Peyer's patch (tissue), 4 donors: Measurements from ENCODE around the gene TMEM196. TPM values are rescaled to one million over a fixed set of nuclear protein-coding genes. Genes with fewer than 3 reads are reported as not detected.

ENCODE experiments used
- DNase-seq, 3 donors: peaks; one replicate each; pipeline ENCODE4 v3.0.0-alpha.2; 2017 to 2019
- H3K27ac ChIP-seq, 4 donors: fragments of 200-600 bp; sonication (generic); one replicate each; pipeline ENCODE4 v1.5.1; 2016 to 2019
- H3K27me3 ChIP-seq, 2 donors: fragments of 200-600 bp; sonication (generic); one replicate each; pipeline ENCODE4 v1.5.1; 2019
- H3K36me3 ChIP-seq, 3 donors: fragments of 200-600 bp; sonication (generic); one replicate each; pipeline ENCODE4 v1.5.1; 2016 to 2019
- H3K4me1 ChIP-seq, 4 donors: fragments of 200-600 bp; sonication (generic); one replicate each; pipeline ENCODE4 v1.5.1; 2016 to 2019
- H3K4me3 ChIP-seq, 4 donors: fragments of 200-600 bp; sonication (generic); 1 replicate in 3 of 4; 2 replicates in 1 of 4; pipeline ENCODE4 v1.5.1; 2016 to 2019; ENCODE audit warnings: mild to moderate bottlenecking in 1 of 4
- H3K9me3 ChIP-seq, 4 donors: fragments of 200-600 bp; sonication (generic); one replicate each; pipeline ENCODE4 v1.5.1; 2016 to 2019; ENCODE audit warnings: mild to moderate bottlenecking in 1 of 4
- CTCF ChIP-seq, 6 experiments: fragments of 450-650 bp in 4 of 6; fragments of 200-600 bp in 2 of 6; sonication (generic) in 1 of 6; IDR thresholded peaks; one replicate each; pipeline ENCODE4 v1.5.1; 2017 to 2019; ENCODE audit warnings: antibody characterized with exemption in 6 of 6, mild to moderate bottlenecking in 3 of 6, moderate library complexity in 1 of 6
- POLR2A ChIP-seq, 2 donors: fragments of 450-650 bp; IDR thresholded peaks; one replicate each; pipeline ENCODE4 v1.5.1; 2017; ENCODE audit warnings: antibody characterized with exemption in 2 of 2, mild to moderate bottlenecking in 2 of 2, moderate library complexity in 2 of 2
- total RNA-seq, 4 donors: library from RNA; depleted of rRNA; stranded (reverse); fragments of >200 nt; gene quantifications; one replicate each; pipeline ENCODE4 v1.1.0, GENCODE V29; 2016

Gene TMEM196
- total RNA-seq, 4 donors from 2014 or later = not detected

GRCh38 chr7:19798986-19799385, 25.6 kb upstream of the TMEM196 start:
- no peak overlapping the region for H3K27ac ChIP-seq
- H3K9me3 ChIP-seq = no peaks in the 10 kb centered on the region
- no peaks in the 10 kb centered on the region for H3K4me1 ChIP-seq
- no peaks in the 10 kb centered on the region for H3K27me3 ChIP-seq
- no peak for DNase-seq
- no peak overlapping the region for H3K4me3 ChIP-seq
- H3K36me3 ChIP-seq = no peaks in the 10 kb centered on the region
- no peak for TF ChIP-seq POLR2A (IDR thresholded peaks at IDR 0.05)
- no peak for TF ChIP-seq CTCF (IDR thresholded peaks at IDR 0.05)

- Histone ChIP-seq H3K27ac (no peak overlapping the region), H3K4me3 (no peak overlapping the region), H3K27me3 (no peaks in the 10 kb centered on the region), H3K9me3 (no peaks in the 10 kb centered on the region), H3K4me1 (no peaks in the 10 kb centered on the region), H3K36me3 (no peaks in the 10 kb centered on the region)
- TF ChIP-seq CTCF (IDR thresholded peaks at IDR 0.05) = no peak
- TF ChIP-seq POLR2A (IDR thresholded peaks at IDR 0.05) = no peak
- DNase-seq = no peak
These were observed 10.1 kb upstream of the TMEM196 start for GRCh38 chr7:19783541-19783940.

- TF ChIP-seq CTCF (IDR thresholded peaks at IDR 0.05) (no peak), POLR2A (IDR thresholded peaks at IDR 0.05) (no peak)
These were observed 3.6 kb upstream of the TMEM196 start for GRCh38 chr7:19776981-19777380.

GRCh38 chr7:19775578-19775977, 2.2 kb upstream of the TMEM196 start:
- H3K27me3 ChIP-seq = peaks cover 0 to 5% of the 10 kb centered on the region in 2 donors
- DNase-seq = no peak
- H3K36me3 ChIP-seq = no peaks in the 10 kb centered on the region
- TF ChIP-seq POLR2A (IDR thresholded peaks at IDR 0.05) = no peak
- TF ChIP-seq CTCF (IDR thresholded peaks at IDR 0.05) = no peak
- no peaks in the 10 kb centered on the region for H3K4me1 ChIP-seq
- no peak overlapping the region for H3K27ac ChIP-seq
- H3K9me3 ChIP-seq = no peaks in the 10 kb centered on the region
- no peak overlapping the region for H3K4me3 ChIP-seq

More at GRCh38 chr7:19776981-19777380, 3.6 kb upstream of the TMEM196 start:
- Histone ChIP-seq H3K27ac (no peak overlapping the region), H3K27me3 (peaks cover 0 to 5% of the 10 kb centered on the region in 2 donors), H3K4me3 (no peak overlapping the region), H3K9me3 (no peaks in the 10 kb centered on the region), H3K36me3 (no peaks in the 10 kb centered on the region), H3K4me1 (no peaks in the 10 kb centered on the region)
- no peak for DNase-seq

- Histone ChIP-seq H3K4me3 (no peak overlapping the region), H3K36me3 (no peaks in the 10 kb centered on the region), H3K27me3 (peaks cover 0 to 5% of the 10 kb centered on the region in 2 donors), H3K9me3 (no peaks in the 10 kb centered on the region), H3K4me1 (no peaks in the 10 kb centered on the region), H3K27ac (no peak overlapping the region)
- TF ChIP-seq POLR2A (IDR thresholded peaks at IDR 0.05) = no peak
- no peak for TF ChIP-seq CTCF (IDR thresholded peaks at IDR 0.05)
- no peak for DNase-seq
These were observed 1.1 kb downstream of the TMEM196 start for GRCh38 chr7:19772306-19772705.

- no peak overlapping the region for H3K4me3 ChIP-seq
- H3K27me3 ChIP-seq = no peaks in the 10 kb centered on the region
- no peaks in the 10 kb centered on the region for H3K9me3 ChIP-seq
- TF ChIP-seq CTCF (IDR thresholded peaks at IDR 0.05) (no peak), POLR2A (IDR thresholded peaks at IDR 0.05) (no peak)
- DNase-seq = no peak
- no peaks in the 10 kb centered on the region for H3K4me1 ChIP-seq
- no peaks in the 10 kb centered on the region for H3K36me3 ChIP-seq
- no peak overlapping the region for H3K27ac ChIP-seq
These were observed 10.8 kb downstream of the TMEM196 start for GRCh38 chr7:19762631-19763030.
